Measurements from ENCODE around the gene CMYA5.

The CMYA5 gene

DNA sequence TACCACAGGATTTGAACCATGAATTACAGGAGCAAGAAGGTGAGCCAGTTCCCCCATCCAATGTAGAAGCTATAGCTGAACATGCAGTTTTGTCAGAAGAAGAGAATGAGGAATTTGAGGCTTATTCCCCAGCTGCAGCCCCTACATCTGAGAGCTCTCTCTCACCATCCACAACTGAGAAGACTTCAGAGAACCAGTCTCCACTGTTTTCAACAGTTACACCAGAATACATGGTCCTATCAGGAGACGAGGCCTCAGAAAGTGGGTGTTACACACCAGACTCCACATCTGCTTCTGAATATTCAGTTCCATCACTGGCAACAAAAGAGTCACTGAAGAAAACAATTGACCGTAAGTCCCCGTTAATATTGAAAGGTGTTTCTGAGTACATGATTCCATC, 40.9 kb downstream of the CMYA5 start:
- DNase-seq = no peak
- in situ Hi-C loops (cut with HindIII; ENCODE audit: low pct_ligation_motif_present, low sequenced_read_pairs) = no loop called here
- Histone ChIP-seq H3K4me3 (ENCODE audit: low read depth, low read length) (no peak overlapping the region), H3K27ac (no peak overlapping the region), H3K36me3 (replicated peaks) (no peaks in the 10 kb centered on the region), H3K27me3 (replicated peaks) (peaks cover 2% of the 10 kb centered on the region)
- TF ChIP-seq, protein P1, sequence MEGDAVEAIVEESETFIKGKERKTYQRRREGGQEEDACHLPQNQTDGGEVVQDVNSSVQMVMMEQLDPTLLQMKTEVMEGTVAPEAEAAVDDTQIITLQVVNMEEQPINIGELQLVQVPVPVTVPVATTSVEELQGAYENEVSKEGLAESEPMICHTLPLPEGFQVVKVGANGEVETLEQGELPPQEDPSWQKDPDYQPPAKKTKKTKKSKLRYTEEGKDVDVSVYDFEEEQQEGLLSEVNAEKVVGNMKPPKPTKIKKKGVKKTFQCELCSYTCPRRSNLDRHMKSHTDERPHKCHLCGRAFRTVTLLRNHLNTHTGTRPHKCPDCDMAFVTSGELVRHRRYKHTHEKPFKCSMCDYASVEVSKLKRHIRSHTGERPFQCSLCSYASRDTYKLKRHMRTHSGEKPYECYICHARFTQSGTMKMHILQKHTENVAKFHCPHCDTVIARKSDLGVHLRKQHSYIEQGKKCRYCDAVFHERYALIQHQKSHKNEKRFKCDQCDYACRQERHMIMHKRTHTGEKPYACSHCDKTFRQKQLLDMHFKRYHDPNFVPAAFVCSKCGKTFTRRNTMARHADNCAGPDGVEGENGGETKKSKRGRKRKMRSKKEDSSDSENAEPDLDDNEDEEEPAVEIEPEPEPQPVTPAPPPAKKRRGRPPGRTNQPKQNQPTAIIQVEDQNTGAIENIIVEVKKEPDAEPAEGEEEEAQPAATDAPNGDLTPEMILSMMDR (IDR thresholded peaks at IDR 0.05; ENCODE audit: low read depth, low read length, missing control alignments) = no peak

DNA sequence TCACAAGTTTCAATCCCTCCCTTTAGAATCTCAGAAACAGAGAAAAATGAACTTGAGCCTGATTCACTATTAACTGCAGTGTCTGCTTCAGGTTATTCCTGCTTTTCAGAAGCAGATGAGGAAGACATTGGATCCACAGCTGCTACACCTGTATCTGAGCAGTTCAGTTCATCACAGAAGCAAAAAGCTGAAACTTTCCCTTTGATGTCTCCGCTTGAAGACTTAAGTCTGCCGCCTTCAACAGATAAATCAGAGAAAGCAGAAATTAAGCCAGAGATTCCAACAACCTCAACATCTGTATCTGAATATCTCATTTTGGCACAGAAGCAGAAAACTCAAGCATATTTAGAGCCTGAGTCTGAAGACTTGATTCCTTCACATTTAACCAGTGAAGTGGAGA, 42.1 kb downstream of the CMYA5 start:
- in situ Hi-C loops (cut with HindIII; ENCODE audit: low pct_ligation_motif_present, low sequenced_read_pairs) = no loop called here
- DNase-seq = no peak

DNA sequence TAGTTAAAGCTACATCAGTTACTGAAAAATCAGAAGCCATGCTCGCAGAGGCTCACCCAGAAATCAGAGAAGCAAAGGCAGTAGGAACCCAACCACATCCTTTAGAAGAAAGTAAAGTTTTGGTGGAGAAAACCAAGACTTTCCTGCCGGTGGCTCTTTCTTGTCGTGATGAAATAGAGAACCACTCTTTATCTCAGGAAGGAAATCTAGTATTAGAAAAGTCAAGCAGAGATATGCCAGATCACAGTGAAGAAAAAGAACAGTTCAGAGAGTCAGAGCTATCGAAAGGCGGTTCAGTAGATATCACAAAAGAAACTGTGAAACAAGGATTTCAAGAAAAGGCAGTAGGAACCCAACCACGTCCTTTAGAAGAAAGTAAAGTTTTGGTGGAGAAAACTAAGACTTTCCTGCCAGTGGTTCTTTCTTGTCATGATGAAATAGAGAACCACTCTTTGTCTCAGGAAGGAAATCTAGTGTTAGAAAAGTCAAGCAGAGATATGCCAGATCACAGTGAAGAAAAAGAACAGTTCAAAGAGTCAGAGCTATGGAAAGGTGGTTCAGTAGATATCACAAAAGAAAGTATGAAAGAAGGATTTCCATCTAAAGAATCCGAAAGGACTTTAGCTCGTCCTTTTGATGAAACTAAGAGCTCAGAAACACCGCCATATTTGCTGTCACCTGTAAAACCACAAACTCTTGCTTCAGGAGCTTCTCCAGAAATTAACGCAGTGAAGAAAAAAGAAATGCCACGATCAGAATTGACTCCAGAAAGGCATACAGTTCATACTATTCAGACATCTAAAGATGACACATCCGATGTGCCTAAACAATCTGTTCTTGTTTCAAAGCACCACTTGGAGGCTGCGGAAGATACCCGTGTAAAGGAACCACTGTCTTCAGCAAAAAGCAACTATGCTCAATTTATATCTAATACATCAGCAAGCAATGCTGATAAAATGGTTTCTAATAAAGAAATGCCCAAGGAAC, 47.2 kb downstream of the CMYA5 start:
- TF ChIP-seq, protein P1 (IDR thresholded peaks at IDR 0.05; ENCODE audit: low read depth, low read length, missing control alignments) = no peak
- H3K36me3 ChIP-seq (replicated peaks) = no peaks in the 10 kb centered on the region
- no peak for DNase-seq
- in situ Hi-C loops (cut with HindIII; ENCODE audit: low pct_ligation_motif_present, low sequenced_read_pairs) = no loop called here
- peaks cover 2% of the 10 kb centered on the region for H3K27me3 ChIP-seq (replicated peaks)
- H3K4me3 ChIP-seq (ENCODE audit: low read depth, low read length) = no peak overlapping the region
- no peak overlapping the region for H3K27ac ChIP-seq

More for the DNA sequence above, 42.1 kb downstream of the CMYA5 start:
- Histone ChIP-seq H3K36me3 (replicated peaks) (no peaks in the 10 kb centered on the region), H3K27me3 (replicated peaks) (peaks cover 2% of the 10 kb centered on the region), H3K4me3 (ENCODE audit: low read depth, low read length) (no peak overlapping the region), H3K27ac (no peak overlapping the region)
- TF ChIP-seq, protein P1 (IDR thresholded peaks at IDR 0.05; ENCODE audit: low read depth, low read length, missing control alignments) = no peak

DNA sequence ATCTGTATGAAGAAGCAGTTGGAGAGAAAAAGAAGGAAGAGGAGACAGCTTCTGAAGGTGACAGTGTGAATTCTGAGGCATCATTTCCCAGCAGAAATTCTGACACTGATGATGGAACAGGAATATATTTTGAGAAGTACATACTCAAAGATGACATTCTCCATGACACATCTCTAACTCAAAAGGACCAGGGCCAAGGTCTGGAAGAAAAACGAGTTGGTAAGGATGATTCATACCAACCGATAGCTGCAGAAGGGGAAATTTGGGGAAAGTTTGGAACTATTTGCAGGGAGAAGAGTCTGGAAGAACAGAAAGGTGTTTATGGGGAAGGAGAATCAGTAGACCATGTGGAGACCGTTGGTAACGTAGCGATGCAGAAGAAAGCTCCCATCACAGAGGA, 48.7 kb downstream of the CMYA5 start:
- H3K4me3 ChIP-seq (ENCODE audit: low read depth, low read length) = no peak overlapping the region
- no peaks in the 10 kb centered on the region for H3K27me3 ChIP-seq (replicated peaks)
- TF ChIP-seq, protein P1 (IDR thresholded peaks at IDR 0.05; ENCODE audit: low read depth, low read length, missing control alignments) = no peak

DNA sequence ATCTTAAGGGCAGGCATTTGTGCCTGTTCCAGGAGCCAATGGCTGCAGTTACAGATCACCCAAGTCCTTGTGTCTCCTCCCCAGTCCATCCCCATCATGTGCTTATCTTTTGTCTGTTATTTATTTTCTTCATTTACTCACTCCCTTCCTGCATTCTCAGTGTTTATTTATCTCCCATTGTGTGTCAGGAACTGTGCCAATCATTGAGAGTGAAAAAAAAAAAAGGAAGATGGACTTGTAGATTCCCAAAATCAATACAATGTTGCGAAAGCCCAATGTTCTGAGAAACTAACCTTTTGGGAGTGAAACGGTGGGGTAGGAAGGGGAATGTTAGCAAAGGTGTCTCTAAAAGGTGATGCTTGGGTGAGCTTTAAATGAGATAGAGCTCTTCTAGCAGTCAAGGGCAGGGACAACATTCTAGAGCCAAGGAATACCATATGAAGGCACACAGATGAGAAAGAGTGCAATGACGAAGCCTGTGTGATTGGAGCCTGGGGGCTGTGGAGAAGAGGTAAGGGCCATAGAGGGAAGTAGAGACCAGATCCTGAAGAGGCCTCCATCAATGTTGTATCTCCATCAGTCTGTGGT, 53.0 kb downstream of the CMYA5 start:
- TF ChIP-seq, protein P1 (IDR thresholded peaks at IDR 0.05; ENCODE audit: low read depth, low read length, missing control alignments) = no peak
- no peaks in the 10 kb centered on the region for H3K27me3 ChIP-seq (replicated peaks)
- DNase-seq = no peak
- in situ Hi-C loops (cut with HindIII; ENCODE audit: low pct_ligation_motif_present, low sequenced_read_pairs) = no loop called here
- no peak overlapping the region for H3K27ac ChIP-seq
- H3K4me3 ChIP-seq (ENCODE audit: low read depth, low read length) = no peak overlapping the region
- no peaks in the 10 kb centered on the region for H3K36me3 ChIP-seq (replicated peaks)

More for the DNA sequence above, 48.7 kb downstream of the CMYA5 start:
- no peaks in the 10 kb centered on the region for H3K36me3 ChIP-seq (replicated peaks)
- H3K27ac ChIP-seq = no peak overlapping the region
- DNase-seq = no peak
- in situ Hi-C loops (cut with HindIII; ENCODE audit: low pct_ligation_motif_present, low sequenced_read_pairs) = no loop called here

All from brain microvascular endothelial cell (primary cell).